ENCODE results near the gene CPA5. TPM values are rescaled to one million over a fixed set of nuclear protein-coding genes. Genes with fewer than 3 reads are reported as not detected.

Gene CPA5
- total and polyA plus RNA-seq, 9 of the 15 experiments (the other 6 are each of a cell fraction or from before 2014, with no cell fraction given), result 0.13 to 2.4 (median 0.91) TPM

- TF ChIP-seq NEUROD1 (IDR thresholded peaks at IDR 0.05; ENCODE audit: borderline replicate concordance, low read depth, low read length, partially characterized antibody) (no peak), ZBTB9 (CRISPR knock-in tag; IDR thresholded peaks at IDR 0.05) (no peak), EGR1 (conservative IDR thresholded peaks at IDR 0.05) (no peak), EWSR1 (IDR thresholded peaks at IDR 0.05; ENCODE audit: borderline replicate concordance, low read depth, partially characterized antibody) (no peak)
Observed at GRCh38 chr7:130366564-130366963, 21.9 kb downstream of the CPA5 start (continued).

GRCh38 chr7:130367088-130367755 lies 22.6 kb downstream of the CPA5 start:
- H3K36me3 ChIP-seq (ENCODE audit: control insufficient read depth, insufficient read depth, low read length), result no peaks in the 10 kb centered on the region
- peak overlapping the region; percentile 42 for H3K4me2 ChIP-seq (ENCODE audit: insufficient read depth, low read length)
- ChIA-PET CTCF (ENCODE audit: low intra/inter-chr PET ratio) (no interaction called here), POLR2A (interaction anchor here (0.8 kb wide), 1 partner anchor 14 kb away, joined by 3 read pairs; no protein-coding TSS in a partner anchor)
- H4K20me1 ChIP-seq (replicated peaks; ENCODE audit: control insufficient read depth, insufficient read depth, low read length), result no peaks in the 10 kb centered on the region
- peak; percentile 66 for FAIRE-seq
- H3K9me3 ChIP-seq (replicated peaks; ENCODE audit: control insufficient read depth, insufficient read depth, low read depth, low read length), result no peaks in the 10 kb centered on the region
- H3K27me3 ChIP-seq (ENCODE audit: control insufficient read depth in 2 of 2, insufficient read depth in 2 of 2, low read length in 2 of 2), result peaks cover 14 to 29% of the 10 kb centered on the region in 2 experiments
- in situ Hi-C loops (cut with MboI), result no loop called here
- WGBS (ENCODE audit: insufficient coverage, low coverage, missing lambda C conversion rate), result 29% methylated on average over 13 of the region's 13 CpGs
- intact Hi-C loops (cut with micrococcal nuclease), result loop anchor here (10.0 kb wide), 1 partner anchor 292 kb away; the partner anchor contains the start of gene KLHDC10
- no peak overlapping the region for H3K27ac ChIP-seq (ENCODE audit: extremely low read depth, low read depth, low read length)
- no peaks in the 10 kb centered on the region for H3K9me1 ChIP-seq (ENCODE audit: control insufficient read depth, insufficient read depth, low read length)
- H3K79me2 ChIP-seq (ENCODE audit: control insufficient read depth, insufficient read depth, low read length), result no peaks in the 10 kb centered on the region
- DNase-seq (ENCODE audit: extremely low read depth in 1 of 4, low spot score in 3 of 4), result peak; percentile 40 to 67 (median 60)
- no peak overlapping the region for H3K9ac ChIP-seq (ENCODE audit: insufficient read depth in 1 of 2, low read depth in 2 of 2, low read length in 2 of 2)
- BruUV-seq (replicated peaks), result no TSS peak
- H3K4me1 ChIP-seq (replicated peaks in 1 of 2; ENCODE audit: control insufficient read depth in 2 of 2, insufficient read depth in 2 of 2, low read length in 2 of 2), result no peaks in the 10 kb centered on the region; a peak in 3 of 5 replicates
- H3K4me3 ChIP-seq, result no peak overlapping the region
- peak; percentile 79 for ATAC-seq
- peak overlapping the region; percentile 84 for H2AFZ ChIP-seq (ENCODE audit: low read depth, low read length)
- TF ChIP-seq CREM (IDR thresholded peaks at IDR 0.05; ENCODE audit: low read depth) (no peak), TCF3 (CRISPR knock-in tag; IDR thresholded peaks at IDR 0.05) (no peak), MXD1 (CRISPR knock-in tag; IDR thresholded peaks at IDR 0.05; ENCODE audit: borderline replicate concordance, poor library complexity, severe bottlenecking) (no peak), NFYB (IDR thresholded peaks at IDR 0.05; ENCODE audit: extremely low read depth, insufficient read length) (peak; percentile 34), USF2 (CRISPR knock-in tag; IDR thresholded peaks at IDR 0.05) (peak; percentile 89), ZSCAN29 (IDR thresholded peaks at IDR 0.05) (no peak), ZNF316 (IDR thresholded peaks at IDR 0.05) (peak; percentile 63; the same call in 1 of the 2 replicates), SIN3B (IDR thresholded peaks at IDR 0.05; ENCODE audit: low read depth) (no peak), ZNF431 (CRISPR knock-in tag; IDR thresholded peaks at IDR 0.05) (no peak), CBFA2T2 (conservative IDR thresholded peaks at IDR 0.05) (peak; percentile 45), PHF21A (IDR thresholded peaks at IDR 0.05; ENCODE audit: borderline replicate concordance, low read depth) (no peak), TFE3 (CRISPR knock-in tag; IDR thresholded peaks at IDR 0.05) (peak; percentile 95), NFRKB (IDR thresholded peaks at IDR 0.05; ENCODE audit: low read depth) (no peak), L3MBTL2 (IDR thresholded peaks at IDR 0.05) (peak; percentile 84)

Measured in K562 (cell line).